Muscle of arm (tissue), 12 donors: Measurements from ENCODE around the gene SSR2. TPM values are rescaled to one million over a fixed set of nuclear protein-coding genes. Genes with fewer than 3 reads are reported as not detected.

Source experiments
- DNase-seq: peaks from one replicate; pipeline ENCODE4 v3.0.0-alpha.2; 2013
- polyA plus RNA-seq, 12 donors: library from polyadenylated mRNA; unstranded; fragments of 120-200 nt; gene quantifications; one replicate each; pipeline ENCODE4 v1.2.1, GENCODE V29; 2013; ENCODE audit not compliant: insufficient read length in 12 of 12

The SSR2 gene
- polyA plus RNA-seq, 12 donors, result 209 to 317 (median 230) TPM; not detected in 1

GRCh38 chr1:155976062-155976912, 44.5 kb downstream of the SSR2 start:
- DNase-seq, result peak; percentile 77

DNA sequence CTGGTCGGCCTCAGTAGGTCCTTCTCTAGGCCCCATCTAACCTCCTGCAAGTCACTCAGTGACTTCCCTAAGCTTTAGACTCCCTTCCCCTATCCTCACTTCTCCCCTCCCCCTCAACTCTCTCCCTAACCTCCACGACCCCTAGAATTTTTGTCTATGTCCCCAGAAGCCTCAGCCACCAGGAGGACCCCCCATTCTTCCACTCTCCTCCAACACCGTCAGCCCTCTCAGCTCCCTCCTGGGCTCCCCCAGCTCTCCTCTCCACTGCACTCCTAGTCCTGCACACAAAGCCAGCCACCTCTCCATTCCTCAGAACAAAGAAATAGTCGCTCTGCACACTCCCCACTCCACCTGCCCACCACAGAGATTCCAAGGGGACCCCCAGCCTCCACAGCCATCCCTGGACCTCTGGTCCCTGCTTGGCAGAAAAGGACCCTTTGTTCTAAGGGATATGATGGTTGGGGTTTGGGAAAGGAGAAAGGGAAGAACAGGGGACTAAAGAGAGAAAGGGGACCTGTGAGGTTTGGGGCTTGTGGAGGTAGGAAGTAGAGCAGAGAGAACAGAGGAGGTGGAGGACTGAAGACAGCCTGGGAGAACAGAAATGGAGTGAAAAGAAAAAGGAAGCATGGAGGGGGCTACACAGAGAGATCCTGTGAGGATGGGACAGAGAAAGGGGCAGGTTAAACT, 45.2 kb downstream of the SSR2 start:
- no peak for DNase-seq

DNA sequence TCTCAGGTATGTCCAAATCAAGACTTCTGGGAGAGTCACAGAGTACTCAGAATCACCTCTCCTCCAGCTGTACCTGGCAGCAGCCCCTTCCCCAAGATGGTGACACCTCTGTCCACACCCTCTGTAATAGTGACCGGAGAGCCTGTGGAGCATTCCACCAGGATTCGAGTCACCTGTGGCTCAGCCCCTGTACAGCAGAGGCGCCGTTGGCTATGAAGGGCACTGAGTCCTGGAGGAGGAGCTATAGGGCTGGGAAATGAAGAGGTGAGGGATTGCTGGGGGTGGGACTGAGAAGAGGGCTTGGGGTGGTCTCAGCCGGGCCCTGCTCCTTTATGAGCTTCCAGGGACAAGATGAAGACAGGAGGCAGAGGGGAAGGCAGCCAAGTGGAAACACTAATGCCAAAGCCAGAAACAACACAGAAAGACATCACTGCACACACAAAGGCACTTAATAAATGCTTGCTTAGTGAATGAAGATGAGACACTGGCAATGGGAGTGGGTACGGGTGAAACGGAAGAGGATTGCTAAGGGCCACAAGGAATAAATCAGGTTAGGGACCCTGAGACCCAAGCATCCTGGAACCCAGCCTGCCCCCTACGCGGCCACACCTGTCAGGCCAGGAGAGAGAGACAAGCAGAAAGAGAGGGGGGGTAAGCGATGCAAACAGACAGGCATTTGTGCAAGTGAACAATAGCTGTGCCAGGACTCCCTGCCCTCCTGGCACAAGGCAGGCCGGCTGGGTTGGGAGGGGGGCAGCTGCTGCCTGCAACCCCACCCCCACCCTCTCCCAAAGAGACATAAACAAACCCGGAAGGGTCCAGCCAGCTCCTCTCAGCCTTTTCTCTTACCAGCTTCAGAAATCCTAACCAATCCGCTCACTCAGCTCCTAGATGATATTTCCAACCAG, 46.3 kb downstream of the SSR2 start:
- no peak for DNase-seq

- DNase-seq, result no peak
Observed at GRCh38 chr1:155973723-155974122, 47.0 kb downstream of the SSR2 start.

DNA sequence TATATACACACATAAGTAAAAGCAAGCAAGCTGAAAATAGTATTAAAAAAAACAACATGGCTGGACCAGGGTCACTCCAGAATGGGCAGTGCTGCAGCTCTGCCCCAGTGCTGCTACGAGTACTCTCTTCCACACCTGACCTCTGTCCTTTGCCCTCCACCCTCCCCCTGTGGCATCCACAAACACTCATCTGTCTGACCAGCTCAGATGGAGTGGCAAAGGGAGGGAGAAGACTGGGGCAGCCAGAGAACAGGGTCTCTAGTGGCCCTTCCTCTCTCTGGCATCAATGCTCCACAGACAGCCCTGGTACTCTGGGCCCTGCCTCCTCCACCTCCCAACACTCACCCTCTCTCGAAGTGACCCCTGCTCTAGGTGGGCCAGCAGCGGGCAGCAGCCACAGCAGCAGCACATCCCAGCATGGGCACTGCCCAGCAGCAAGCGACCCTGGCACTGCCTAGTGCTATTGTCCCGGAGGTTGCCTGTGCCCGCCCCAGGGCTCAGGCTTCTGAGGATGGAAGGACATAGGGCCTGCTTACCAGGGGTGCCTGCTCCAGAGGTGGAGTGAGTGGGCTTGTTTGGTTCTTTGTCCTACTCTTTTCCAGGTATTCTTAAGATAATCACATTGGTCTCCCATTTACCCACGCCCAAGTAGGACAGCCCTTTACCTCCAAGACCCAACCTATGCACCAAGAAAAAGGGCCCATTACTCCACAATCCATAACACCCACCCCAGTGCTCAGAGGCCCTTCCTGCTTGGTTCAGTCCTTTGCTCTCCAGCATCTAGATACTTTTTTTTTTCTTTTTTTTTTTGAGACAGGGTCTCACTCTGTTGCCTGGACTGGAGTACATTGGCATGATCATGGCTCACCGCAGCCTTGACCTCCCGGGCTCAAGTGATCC, 48.6 kb downstream of the SSR2 start:
- DNase-seq, result no peak

- peak; percentile 36 for DNase-seq
Observed at GRCh38 chr1:155970531-155971167, 50.1 kb downstream of the SSR2 start.

DNA sequence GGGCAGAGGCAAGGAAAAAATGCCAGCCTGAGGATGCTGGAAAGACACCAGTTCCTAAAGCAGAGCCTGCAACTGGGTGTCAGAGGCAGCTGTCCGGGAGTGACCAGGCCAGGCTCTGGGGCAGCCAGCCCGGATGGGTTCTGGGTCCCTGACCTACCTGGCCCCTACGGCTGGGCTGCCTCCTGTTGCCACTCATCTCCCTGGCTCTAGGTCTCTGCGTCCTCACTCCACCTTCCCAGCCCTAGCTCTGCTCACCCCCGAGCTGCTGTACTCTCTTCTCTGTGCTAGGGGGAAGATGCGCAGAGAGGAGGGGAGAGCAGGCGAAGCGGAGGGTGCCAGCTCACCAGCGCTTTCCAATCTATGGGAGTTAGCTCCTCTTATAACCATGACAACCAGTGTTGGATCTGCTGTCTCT, 51.4 kb downstream of the SSR2 start:
- DNase-seq, result no peak

DNA sequence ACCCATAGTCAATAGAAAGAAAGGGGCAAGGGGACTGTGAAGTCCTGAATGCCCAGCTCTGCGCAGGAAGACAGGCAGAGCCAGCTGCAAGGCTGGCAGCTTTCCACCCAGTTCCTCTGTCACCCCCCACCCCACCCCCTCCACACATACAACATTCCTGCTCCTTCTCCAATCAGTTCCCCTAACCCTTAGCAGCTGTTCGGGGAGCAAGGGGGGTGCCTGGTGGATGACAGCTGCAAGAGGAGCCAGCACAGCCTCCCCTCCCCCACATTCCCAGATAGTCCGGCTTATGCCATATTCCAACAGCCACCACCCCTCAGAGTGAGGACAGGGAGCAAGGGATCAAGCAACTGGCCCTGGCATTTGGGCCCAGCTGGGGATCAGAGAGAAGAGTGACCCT, 52.1 kb downstream of the SSR2 start:
- DNase-seq, result peak; percentile 77

GRCh38 chr1:155968051-155968400, 52.7 kb downstream of the SSR2 start:
- DNase-seq, result no peak

DNA sequence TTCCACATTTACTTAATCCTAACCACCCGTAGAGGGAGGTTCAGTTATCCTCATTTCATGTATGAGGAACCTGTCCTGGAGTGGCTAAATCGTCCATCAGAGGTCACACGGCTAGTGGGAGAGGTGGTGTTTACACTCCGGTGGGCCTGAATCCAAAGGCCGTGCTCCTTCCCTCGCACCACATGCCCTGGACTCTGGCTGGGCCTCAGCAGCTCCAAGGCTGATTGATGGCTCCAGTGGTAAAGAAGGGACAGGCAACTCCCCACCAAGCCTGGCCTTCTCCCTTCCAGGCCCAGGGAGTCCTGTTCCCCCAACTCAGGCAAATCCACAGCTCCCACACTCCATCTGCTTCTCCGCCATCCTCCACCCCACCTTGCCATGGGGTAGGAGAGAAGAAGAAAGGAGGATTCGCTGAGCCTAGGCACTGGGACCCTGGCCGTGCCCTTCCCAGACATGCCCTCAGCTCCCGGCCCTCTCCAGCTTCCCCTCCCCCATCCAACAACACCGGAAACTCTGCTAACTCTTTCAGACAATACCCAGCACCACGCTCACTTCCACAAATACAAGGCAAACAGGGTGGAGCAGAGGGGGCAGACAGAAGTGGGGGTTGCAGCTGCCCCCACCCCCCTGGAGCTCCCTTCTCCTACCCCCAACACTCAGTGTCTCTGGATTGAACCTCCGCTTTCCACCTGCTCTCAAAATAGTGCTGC, 53.3 kb downstream of the SSR2 start:
- DNase-seq, result no peak

DNA sequence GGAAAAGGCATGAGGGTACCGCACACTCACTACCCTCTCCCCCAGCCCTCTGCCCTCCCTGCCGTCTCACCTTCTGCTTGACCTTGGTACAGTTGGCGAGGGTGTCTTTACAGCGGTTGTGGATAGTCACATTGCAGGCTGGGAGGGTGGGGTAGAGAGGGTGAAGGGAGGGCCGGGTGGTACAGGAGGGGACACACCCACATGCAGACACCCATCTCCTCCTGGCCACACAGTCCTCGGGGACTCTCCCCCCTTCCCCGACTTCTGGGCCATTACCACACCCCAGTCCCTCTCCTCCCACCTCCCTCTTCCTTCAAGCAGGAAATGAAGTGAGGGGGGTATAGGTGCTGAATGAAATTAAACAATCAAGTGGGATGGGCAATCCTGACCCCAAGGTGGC, 54.0 kb downstream of the SSR2 start:
- DNase-seq, result no peak

DNA sequence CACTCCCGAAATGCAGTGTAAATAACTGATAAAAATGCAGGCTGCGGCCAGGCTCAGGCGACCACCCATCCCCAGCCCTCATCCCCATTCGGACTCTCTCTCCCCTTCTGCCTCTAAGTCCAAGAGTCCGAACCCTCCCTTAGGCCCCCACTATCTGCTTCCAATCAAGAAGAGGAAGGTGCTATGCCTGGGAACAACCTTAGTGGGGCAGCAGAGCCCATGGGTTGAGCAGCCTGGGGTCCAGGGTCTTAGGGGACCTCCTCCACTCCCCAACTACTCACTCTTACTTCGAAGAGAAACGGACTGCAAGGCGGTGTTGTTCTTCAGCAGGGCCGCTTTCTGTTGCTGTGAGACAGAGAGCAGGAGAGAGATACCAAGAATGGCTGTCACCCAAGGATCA, 54.6 kb downstream of the SSR2 start:
- no peak for DNase-seq

- no peak for DNase-seq
Observed at GRCh38 chr1:155964193-155964592, 56.6 kb downstream of the SSR2 start.

DNA sequence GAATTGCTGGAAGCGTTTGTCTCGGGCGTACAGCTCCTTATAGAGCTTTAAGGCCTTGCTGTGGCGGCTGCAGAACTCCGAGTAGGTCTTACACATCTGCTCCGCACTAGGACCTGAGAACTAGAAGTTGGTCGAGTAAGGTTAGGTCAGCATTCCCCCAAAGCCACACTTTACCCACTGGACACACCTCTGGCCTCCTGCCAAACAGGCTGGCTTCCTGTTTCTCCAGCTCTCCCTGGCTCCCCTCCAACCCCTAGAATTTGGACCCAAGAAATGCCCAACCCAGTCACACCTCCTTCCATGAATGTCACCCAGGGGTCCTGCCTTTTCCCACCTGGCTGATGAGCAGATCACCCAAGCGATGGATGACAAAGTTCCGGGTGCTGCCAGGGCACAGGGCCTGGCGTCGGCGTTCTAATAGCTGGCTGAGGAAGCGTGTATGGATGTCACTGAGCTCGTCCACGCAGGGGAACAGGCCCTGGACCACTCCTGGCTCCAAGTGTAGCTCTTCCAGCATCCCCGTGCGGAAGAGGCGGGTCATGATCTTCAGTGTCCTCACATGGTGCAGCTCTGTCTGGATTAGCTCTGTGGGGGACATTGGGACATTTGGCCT, 58.0 kb downstream of the SSR2 start:
- DNase-seq, result no peak

- no peak for DNase-seq
Observed at GRCh38 chr1:155961937-155962336, 58.8 kb downstream of the SSR2 start.

DNA sequence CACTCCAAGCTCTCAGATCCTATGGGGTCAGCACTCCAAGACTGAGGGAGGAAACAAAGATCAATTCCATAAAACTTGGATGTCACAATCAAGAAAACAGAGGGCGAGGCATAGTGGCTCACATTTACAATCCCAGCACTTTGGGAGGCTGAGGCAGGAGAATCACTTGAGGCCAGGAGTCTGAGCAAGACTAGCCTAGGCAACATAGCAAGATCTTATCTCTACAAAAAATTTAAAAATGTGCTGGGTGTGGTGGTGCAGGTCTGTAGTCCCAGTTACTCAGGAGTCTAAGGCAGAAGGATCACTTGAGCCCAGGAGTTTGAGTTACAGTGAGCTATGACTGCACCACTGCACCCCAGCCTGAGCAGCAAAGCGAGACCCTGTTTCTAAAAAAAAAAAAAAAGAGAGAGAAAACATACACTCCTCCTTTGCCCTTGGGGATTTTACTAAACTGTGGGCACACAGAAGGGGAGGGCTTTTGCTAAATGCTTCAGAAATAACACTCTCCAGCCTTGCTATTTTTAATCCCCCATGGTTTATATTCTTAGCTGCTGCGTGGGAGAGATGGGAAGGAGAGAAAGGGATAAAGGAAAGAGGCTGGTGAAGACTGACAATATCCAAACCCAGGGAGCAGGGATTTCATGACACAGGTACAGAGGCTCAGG, 60.5 kb downstream of the SSR2 start:
- no peak for DNase-seq
